ENCODE measurements around the gene FAM200C.

DNA sequence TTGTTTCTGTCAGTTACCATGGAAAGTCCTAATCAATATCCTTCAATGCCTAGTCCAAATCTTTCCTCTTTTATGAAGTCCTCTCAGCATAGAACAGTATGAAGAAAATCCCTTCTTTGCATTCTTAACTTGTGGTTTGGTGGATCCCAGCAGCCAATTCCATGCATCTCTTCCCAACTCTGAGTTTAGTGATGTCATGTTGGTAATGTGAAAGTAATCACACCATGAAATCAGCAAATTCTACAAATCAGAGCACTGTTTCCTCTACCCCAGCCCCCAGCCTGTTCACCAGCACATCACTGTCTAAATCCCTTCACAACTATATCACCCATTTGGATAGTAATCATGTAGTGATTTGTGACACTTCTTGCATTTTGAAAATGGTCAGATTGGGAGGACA is 24.7 kb downstream of the FAM200C start:
- TF ChIP-seq POLR2AphosphoS5 (IDR thresholded peaks at IDR 0.05; ENCODE audit: low read depth, low read length): no peak
- no peak for TF ChIP-seq TAF1 (IDR thresholded peaks at IDR 0.05; ENCODE audit: borderline replicate concordance, insufficient read depth, low read length)
- TF ChIP-seq, protein P1, sequence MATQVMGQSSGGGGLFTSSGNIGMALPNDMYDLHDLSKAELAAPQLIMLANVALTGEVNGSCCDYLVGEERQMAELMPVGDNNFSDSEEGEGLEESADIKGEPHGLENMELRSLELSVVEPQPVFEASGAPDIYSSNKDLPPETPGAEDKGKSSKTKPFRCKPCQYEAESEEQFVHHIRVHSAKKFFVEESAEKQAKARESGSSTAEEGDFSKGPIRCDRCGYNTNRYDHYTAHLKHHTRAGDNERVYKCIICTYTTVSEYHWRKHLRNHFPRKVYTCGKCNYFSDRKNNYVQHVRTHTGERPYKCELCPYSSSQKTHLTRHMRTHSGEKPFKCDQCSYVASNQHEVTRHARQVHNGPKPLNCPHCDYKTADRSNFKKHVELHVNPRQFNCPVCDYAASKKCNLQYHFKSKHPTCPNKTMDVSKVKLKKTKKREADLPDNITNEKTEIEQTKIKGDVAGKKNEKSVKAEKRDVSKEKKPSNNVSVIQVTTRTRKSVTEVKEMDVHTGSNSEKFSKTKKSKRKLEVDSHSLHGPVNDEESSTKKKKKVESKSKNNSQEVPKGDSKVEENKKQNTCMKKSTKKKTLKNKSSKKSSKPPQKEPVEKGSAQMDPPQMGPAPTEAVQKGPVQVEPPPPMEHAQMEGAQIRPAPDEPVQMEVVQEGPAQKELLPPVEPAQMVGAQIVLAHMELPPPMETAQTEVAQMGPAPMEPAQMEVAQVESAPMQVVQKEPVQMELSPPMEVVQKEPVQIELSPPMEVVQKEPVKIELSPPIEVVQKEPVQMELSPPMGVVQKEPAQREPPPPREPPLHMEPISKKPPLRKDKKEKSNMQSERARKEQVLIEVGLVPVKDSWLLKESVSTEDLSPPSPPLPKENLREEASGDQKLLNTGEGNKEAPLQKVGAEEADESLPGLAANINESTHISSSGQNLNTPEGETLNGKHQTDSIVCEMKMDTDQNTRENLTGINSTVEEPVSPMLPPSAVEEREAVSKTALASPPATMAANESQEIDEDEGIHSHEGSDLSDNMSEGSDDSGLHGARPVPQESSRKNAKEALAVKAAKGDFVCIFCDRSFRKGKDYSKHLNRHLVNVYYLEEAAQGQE (IDR thresholded peaks at IDR 0.05; ENCODE audit: insufficient read depth in 1 of 2, low read depth in 2 of 2, low read length in 2 of 2): no peak
- no peak for TF ChIP-seq SIN3A (IDR thresholded peaks at IDR 0.05; ENCODE audit: borderline replicate concordance, insufficient read depth, low read length)
- TF ChIP-seq FOXP2 (optimal IDR thresholded peaks at IDR 0.05; ENCODE audit: borderline replicate concordance, extremely low read depth, extremely low read length, insufficient read depth): no peak

Data from PFSK-1 (cell line).